GM12865 (cell line): ENCODE results near the gene MMADHC.

Experiments used
- DNase-seq: peaks from one replicate; pipeline ENCODE4 v3.0.0; 2010; ENCODE audit warnings: low read depth
- H3K4me3 ChIP-seq: 2 replicates; pipeline ENCODE4 v1.5.1; 2011; ENCODE audit warnings: mild to moderate bottlenecking, low read depth, low read length, control low read depth
- CTCF ChIP-seq: IDR thresholded peaks from 2 replicates; pipeline ENCODE4 v1.5.1; 2011; ENCODE audit warnings: low read length, control low read depth, low read depth, inconsistent platforms; ENCODE audit not compliant: insufficient read depth; ENCODE audit errors: missing control alignments

The MMADHC gene

GRCh38 chr2:149559341-149560068 lies 28.1 kb downstream of the MMADHC start:
- TF ChIP-seq CTCF = no peak
- no peak for DNase-seq

GRCh38 chr2:149556452-149556851 lies 31.1 kb downstream of the MMADHC start:
- no peak for TF ChIP-seq CTCF
- no peak for DNase-seq
- H3K4me3 ChIP-seq = no peak overlapping the region

More at GRCh38 chr2:149559341-149560068, 28.1 kb downstream of the MMADHC start:
- H3K4me3 ChIP-seq = no peak overlapping the region

- no peak overlapping the region for H3K4me3 ChIP-seq
- no peak for TF ChIP-seq CTCF
Observed at GRCh38 chr2:149552830-149553229, 34.7 kb downstream of the MMADHC start.

GRCh38 chr2:149552226-149552625 lies 35.3 kb downstream of the MMADHC start:
- H3K4me3 ChIP-seq = no peak overlapping the region
- DNase-seq = no peak
- TF ChIP-seq CTCF = no peak

More at GRCh38 chr2:149552830-149553229, 34.7 kb downstream of the MMADHC start:
- no peak for DNase-seq

- no peak for TF ChIP-seq CTCF
- H3K4me3 ChIP-seq = no peak overlapping the region
- DNase-seq = no peak
Observed at GRCh38 chr2:149544692-149545091, 42.9 kb downstream of the MMADHC start.

- DNase-seq = no peak
- TF ChIP-seq CTCF = no peak
- H3K4me3 ChIP-seq = no peak overlapping the region
Observed at GRCh38 chr2:149543845-149544244, 43.7 kb downstream of the MMADHC start.

- no peak for TF ChIP-seq CTCF
- H3K4me3 ChIP-seq = no peak overlapping the region
- DNase-seq = no peak
Observed at GRCh38 chr2:149540138-149540537, 47.4 kb downstream of the MMADHC start.
